GM12891 (cell line): ENCODE data around the gene GALK1.

Source experiments
- DNase-seq: peaks from one replicate; pipeline ENCODE4 v3.0.0; 2011; ENCODE audit warnings: low spot score; ENCODE audit not compliant: insufficient read length
- FAIRE-seq: peaks from 2 replicates; lab custom pipeline; 2011; peaks lifted over from hg19 to GRCh38; lab: Jason Lieb, UNC
- PAX5 ChIP-seq: IDR thresholded peaks from 2 replicates; pipeline ENCODE4 v1.6.1; 2011; ENCODE audit warnings: low read length, moderate library complexity, mild to moderate bottlenecking; ENCODE audit not compliant: insufficient read depth, severe bottlenecking
- POLR2A ChIP-seq: IDR thresholded peaks from 2 replicates; pipeline ENCODE4 v1.6.1; 2011; ENCODE audit warnings: low read depth, low read length, control low read depth
- POLR2AphosphoS5 ChIP-seq: IDR thresholded peaks from 2 replicates; pipeline ENCODE4 v1.6.1; 2011; ENCODE audit warnings: low read depth, low read length, control low read depth
- POU2F2 ChIP-seq: IDR thresholded peaks from 2 replicates; pipeline ENCODE4 v1.6.1; 2011; ENCODE audit warnings: low read depth, mild to moderate bottlenecking, control low read depth, low read length, moderate library complexity
- SPI1 ChIP-seq: IDR thresholded peaks from 2 replicates; pipeline ENCODE4 v1.6.1; 2011; ENCODE audit warnings: low read depth, low read length, control low read depth
- TAF1 ChIP-seq: IDR thresholded peaks from 2 replicates; pipeline ENCODE4 v1.6.1; 2011; ENCODE audit warnings: low read depth, low read length, control low read depth

The GALK1 gene

GRCh38 chr17:75755205-75755901 lies 9.6 kb downstream of the GALK1 start:
- FAIRE-seq (no peak), DNase-seq (no peak)
- TF ChIP-seq SPI1 (no peak), POU2F2 (no peak), PAX5 (no peak), TAF1 (no peak), POLR2A (no peak), POLR2AphosphoS5 (no peak)

- TF ChIP-seq SPI1 (no peak), POLR2A (no peak), POU2F2 (no peak), PAX5 (no peak), POLR2AphosphoS5 (no peak), TAF1 (no peak)
- FAIRE-seq (peak; percentile 66), DNase-seq (no peak)
These were observed 10.4 kb downstream of the GALK1 start for GRCh38 chr17:75754378-75755204.

- FAIRE-seq (peak; percentile 95), DNase-seq (peak; percentile 93)
- TF ChIP-seq POLR2AphosphoS5 (no peak), PAX5 (no peak), SPI1 (no peak), POU2F2 (no peak), TAF1 (no peak), POLR2A (no peak)
These were observed 11.2 kb downstream of the GALK1 start for GRCh38 chr17:75753514-75754377.

- TF ChIP-seq SPI1 (no peak), TAF1 (no peak), PAX5 (no peak), POU2F2 (no peak), POLR2A (no peak), POLR2AphosphoS5 (no peak)
- DNase-seq, result no peak
- peak; percentile 58 for FAIRE-seq
These were observed 12.0 kb downstream of the GALK1 start for GRCh38 chr17:75752802-75753513.

GRCh38 chr17:75752405-75752709 lies 12.6 kb downstream of the GALK1 start:
- DNase-seq (no peak), FAIRE-seq (no peak)
- TF ChIP-seq PAX5 (no peak), TAF1 (no peak), POLR2AphosphoS5 (no peak), SPI1 (no peak), POU2F2 (no peak), POLR2A (no peak)

DNA sequence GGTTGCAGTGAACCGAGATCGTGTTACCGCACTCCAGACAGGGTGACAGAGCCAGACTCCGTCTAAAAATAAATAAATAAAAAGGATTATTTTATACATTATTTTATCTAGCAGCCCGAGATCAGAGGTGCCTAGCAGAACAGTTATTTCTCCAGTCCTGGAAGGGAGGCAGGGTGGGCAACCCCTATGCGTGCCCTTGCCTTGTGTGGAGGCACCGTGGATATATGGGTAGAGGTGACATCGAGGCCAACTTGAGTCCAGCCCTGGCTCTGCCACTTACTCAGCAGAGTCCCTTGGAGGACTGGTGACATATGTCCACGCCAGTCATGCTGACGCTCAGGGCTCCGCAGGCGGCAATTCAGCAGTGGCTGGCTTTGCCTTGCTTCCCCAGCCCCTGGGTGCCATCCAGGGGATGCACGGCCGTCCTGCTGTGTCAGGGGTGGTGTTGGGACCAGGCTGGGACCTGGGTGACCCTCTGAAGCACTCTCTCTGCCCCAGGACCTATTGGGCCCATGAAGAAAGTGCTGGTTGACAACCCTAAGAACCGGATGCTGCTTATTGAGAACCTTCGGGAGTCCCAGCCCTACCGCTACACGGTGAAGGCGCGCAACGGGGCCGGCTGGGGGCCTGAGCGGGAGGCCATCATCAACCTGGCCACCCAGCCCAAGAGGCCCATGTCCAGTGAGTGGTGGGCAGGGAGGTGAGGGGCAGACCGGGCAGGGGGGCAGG lies 13.2 kb downstream of the GALK1 start:
- FAIRE-seq (no peak), DNase-seq (no peak)
- TF ChIP-seq POLR2A, result no peak
- TF ChIP-seq POLR2AphosphoS5, result no peak
- TF ChIP-seq PAX5, result no peak
- TF ChIP-seq SPI1, result no peak
- TF ChIP-seq POU2F2, result no peak
- TF ChIP-seq TAF1, result no peak

GRCh38 chr17:75750661-75751423 lies 14.2 kb downstream of the GALK1 start:
- DNase-seq (no peak), FAIRE-seq (no peak)
- TF ChIP-seq TAF1 (no peak), POLR2AphosphoS5 (no peak), SPI1 (no peak), POU2F2 (no peak), POLR2A (no peak), PAX5 (no peak)
